GM18508 (cell line): ENCODE data around the gene NSUN2.
"Not testable (repeated sequence)": the region's sequence is repeated elsewhere in the genome, so short reads cannot be mapped to it uniquely, and the experiment has no call there.

Experiments used
- ATAC-seq: cut with Tn5 transposase; IDR thresholded peaks from one replicate; pipeline ENCODE4 v1.9.1; 2021; ENCODE audit warnings: moderate number of reproducible peaks; ENCODE audit not compliant: insufficient read depth, unreplicated experiment

Gene NSUN2

DNA sequence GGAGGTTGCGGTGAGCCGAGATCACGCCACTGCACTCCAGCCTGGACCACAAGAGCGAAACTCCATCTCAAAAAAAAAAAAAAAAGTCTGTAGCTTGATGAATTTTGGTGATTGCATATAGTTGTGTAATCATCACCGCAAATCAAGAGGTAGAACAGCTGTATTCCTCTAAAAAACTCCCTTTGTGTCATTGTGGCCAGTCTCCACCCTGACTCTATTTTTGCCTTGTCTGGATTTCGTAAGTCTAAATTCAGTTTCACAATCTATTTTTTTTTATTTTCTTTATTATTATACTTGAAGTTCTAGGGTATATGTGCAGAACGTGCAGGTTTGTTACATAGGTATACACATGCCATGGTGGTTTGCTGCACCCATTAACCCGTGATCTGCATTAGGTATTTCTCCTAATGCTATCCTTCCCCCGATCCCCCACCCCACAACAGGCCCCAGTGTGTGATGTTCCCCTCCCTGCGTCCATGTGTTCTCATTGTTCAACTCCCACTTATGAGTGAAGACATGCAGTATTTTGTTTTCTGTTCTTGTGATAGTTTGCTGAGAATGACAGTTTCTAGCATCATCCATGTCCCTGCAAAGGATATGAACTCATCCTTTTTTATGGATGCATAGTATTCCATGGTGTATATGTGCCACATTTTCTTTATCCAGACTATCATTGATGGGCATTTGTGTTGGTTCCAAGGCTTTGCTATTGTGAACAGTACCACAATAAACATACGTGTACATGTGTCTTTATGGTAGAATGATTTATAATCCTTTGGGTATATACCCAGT, 12.9 kb upstream of the NSUN2 start:
- not testable (repeated sequence) for ATAC-seq

DNA sequence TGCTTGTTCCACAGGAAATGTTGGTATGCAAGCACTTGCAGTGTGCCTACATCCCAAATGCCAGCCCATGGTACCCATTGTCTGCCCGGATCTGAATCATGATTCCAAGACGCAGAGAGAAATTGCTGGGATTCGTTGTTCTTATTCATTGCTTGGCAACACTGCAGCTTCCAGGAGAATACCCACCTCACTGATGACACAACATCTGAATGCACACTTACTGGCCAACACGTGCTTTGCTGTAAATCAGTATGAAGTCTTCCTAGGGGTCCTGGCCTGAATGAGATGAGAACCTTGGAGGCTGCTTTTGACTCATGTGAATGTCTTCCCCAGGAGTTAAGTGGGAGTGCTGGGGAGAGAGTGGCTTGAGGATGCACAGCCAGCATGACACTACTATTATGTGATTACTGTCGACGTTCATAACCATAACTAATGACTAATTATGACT, 12.0 kb upstream of the NSUN2 start:
- ATAC-seq = no peak

DNA sequence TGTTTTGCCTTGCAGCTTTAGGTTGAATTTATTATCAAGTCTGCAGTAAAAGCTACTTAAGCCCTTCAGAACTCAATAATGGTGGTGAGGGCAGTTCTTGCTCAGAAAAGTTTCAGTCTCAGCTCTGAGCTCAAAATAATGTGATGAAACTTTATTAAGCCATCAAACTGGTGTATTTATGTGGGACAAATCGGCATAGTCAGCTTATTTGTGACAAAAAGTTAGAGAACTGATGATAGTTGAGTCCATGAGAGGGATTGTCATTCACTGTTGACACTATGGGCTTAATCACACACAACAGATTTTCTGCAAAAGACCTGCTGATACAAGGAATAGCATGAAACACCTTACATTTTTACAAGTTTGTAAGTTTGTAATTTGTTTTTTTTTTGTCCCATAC, 9.8 kb upstream of the NSUN2 start:
- ATAC-seq = no peak

DNA sequence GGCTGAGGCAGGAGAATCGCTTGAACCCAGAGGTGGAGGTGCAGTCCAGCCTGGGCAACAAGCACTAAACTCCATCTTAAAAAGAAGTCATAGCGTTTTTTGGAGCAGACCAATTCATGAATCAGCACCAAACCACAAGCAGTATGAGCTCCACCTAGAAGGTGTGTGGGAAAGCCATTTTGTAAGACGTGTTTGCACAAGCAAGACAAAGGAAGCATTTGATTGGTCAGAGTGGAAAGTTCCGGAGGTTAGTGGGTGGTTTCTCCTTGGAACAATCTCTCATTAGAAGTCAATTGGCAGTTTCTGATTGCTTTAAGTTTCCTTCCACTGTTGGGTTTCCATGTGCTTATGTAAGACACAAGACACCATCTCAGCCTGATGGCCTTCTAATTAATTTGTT, 5.4 kb upstream of the NSUN2 start:
- ATAC-seq = no peak

DNA sequence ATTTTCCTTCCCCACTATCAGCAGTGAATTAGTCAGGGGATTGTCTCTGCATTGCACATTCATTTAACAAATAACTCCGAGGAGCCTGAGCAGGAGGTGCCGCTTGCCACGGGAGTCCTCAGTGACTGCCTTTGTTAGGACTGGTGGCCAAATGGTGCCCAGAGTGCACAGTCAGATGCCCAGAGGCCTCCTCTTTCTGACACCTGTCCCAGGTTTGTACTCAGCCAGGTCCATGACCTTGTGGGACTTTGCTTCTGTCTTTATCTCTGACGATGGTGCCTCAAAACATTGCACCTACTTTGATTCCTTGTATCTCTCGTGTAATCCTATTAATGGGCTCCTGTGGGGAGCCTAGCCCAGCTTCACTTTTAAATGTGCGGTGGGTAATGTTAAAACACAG, 4.7 kb upstream of the NSUN2 start:
- no peak for ATAC-seq

DNA sequence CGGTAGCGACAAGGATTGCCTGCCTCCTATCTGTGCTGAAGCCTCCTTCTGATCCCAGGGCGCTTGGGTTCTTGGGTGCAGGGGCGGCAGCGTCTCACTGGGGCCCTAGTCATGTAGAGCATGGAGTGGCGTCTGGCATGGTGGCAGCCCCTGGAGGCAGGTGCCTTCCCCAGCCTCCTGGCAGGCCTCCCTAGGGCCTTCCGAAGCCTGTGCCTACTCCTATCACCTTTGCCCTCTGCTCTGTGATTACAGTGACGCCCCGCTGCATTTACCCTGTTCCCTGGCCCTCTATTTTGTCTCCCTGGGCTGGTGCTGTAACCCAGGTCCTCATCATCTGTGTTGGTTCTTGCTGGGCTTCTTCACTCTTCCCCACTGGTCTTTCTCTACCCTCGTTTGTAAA, 4.2 kb upstream of the NSUN2 start:
- no peak for ATAC-seq

DNA sequence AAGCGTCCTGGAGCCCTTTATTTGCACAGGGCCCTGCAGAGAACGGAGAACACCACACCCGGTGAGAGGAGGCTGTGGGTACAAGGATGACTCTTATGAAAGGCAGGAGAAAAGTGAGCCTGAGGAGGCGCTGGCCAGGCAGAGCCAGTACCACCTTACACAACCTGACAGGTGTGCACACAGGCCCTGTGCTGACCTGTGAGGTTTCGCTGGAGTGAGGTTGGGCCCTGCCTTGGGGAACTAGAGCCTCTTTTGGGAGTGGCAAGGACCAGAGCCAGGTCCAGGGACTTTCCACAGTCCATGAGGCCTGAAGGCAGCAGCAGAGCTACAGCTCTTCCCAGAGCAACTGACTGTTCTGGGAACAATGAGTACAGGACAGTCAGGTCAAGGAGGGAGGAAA, 3.4 kb upstream of the NSUN2 start:
- no peak for ATAC-seq

DNA sequence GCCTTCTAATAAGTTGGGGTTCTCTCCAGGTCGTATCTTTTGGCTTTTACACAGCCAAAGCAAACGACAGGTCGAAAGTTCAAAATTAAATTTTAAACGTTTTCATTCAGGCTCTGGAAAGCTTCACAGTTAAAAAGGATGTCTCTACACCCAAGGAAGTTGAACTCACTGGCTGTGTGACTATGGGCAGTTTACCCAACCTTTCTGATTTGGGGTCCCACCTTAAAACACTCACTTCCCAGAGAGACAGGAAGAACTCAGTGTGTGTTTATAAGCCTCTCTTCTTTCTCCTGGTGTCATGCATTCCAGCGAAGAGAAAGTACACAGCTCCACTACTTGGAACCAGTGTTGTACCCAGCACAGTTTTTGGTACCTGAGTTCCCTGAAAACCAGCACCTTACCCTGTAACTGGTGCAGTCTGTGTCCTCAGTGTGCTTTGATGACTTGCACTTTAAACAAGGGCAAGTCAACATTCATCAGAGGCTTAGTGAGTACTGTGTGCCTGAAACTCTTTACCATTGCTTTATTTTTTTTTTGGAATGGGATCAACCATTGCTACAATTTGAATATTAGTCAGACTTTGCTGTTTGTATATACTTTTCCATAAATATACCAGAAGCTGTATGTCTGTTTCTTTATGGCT, 2.1 kb upstream of the NSUN2 start:
- ATAC-seq = no peak

DNA sequence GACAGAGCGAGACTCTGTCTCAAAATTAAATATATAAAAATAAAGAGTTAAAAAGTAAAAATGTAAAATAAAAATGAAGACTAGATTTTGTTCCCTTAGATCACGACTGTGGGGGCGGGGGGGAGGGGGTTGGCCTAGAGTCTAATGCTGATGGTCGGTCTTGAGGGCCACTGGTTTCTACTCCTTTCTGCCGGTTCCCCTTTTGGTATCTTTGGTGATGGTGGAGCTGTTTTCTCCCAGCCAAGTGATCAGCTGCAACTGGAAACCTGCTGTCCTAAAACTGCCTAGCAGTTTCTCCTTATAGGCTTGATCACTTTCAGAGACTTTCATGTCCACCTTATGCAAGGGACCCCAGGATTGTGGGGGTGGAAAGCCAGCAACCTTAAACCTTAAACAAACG, 1.5 kb upstream of the NSUN2 start:
- ATAC-seq = no peak

DNA sequence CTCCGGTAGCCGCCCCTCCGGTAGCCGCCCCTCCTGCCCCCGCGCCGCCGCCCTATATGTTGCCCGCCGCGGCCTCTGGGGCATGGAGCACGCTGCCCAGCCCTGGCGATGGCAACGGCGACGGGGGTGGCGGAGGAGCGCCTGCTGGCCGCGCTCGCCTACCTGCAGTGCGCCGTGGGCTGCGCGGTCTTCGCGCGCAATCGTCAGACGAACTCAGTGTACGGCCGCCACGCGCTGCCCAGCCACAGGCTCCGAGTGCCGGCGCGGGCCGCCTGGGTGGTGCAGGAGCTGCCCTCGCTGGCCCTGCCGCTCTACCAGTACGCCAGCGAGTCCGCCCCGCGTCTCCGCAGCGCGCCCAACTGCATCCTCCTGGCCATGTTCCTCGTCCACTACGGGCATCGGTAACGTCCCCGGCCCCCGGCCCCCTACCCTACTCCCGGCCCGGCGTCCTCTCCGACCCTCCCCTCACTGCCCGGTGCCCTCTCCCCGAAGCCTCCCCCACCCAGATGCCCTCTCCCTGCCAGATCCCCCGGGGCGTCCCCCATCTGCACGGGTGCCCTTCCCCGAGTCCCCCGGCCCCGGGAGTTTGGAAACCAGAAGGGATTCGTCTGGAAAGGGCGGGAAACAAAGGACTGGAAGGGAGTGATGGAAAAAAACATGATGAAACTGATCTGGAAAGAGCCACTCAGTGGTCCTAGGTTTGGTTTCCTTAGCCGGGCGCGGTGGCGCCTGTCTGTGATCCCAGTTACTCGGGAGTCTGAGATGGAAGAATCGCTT, 813 bp upstream of the NSUN2 start:
- peak; percentile 33 for ATAC-seq

DNA sequence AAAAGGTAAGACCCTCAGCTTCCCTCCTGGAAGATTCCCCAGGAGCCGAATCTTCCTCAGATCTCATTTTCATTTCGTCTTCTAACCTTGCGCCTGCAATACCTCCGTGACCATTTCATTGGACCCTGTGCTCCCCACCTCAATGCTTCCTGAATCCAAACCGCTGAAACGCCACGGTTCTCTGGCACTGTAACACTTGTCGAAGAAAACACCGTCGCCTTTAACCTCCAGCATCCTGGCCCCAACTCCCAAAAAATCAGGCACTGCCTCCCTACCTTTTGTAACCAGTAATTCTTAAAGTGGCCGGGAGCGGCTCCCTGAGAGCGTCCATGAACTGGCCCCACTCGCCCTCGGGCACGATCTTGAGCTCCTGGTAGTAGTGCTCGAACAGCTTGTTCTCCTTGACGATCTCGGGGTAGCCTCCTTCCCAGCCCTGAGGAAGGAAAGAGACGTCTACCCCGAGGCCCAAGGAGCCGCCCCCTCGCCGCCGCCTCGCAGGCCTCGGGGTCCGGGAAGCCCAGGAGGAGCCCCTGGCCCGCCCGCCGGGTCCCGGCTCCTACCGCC, 438 bp downstream of the NSUN2 start:
- peak; percentile 15 for ATAC-seq

DNA sequence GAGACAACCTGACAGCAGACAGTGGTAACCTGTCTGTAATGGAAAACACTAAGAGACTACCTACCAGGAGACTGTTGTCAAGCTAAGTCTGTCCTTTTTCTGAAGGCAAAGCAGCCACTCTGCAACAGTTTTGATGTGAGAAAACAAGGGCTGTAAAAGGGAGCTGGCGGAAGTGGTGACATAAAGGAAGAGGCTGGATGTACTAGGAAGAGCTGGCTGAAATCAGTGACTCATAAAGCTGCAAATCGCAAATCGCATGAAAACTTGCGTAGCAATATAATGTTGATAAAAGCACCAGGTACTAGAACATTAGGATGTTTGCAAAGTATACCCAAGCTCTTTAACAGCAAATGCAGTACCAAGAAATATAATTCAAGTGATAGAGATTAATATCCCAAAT, 1.4 kb downstream of the NSUN2 start:
- ATAC-seq = no peak

DNA sequence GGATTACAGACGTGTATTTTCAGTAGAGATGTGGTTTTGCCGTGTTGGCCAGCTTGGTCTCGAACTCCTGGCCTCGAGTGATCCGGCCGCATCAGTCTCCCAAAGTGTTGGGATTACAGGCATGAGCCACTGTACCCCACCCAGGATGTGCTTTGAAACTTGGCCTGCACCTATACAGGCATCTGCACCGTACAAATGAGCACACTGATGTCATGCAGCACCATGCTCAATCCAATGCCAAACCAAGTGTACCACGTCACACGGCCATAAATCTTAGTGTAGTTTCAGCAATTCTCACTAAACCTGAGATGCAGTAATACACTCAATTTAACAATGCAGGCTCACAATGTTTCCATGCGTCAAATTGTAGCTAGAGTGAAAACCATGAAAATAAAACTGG, 6.3 kb downstream of the NSUN2 start:
- ATAC-seq = no peak

DNA sequence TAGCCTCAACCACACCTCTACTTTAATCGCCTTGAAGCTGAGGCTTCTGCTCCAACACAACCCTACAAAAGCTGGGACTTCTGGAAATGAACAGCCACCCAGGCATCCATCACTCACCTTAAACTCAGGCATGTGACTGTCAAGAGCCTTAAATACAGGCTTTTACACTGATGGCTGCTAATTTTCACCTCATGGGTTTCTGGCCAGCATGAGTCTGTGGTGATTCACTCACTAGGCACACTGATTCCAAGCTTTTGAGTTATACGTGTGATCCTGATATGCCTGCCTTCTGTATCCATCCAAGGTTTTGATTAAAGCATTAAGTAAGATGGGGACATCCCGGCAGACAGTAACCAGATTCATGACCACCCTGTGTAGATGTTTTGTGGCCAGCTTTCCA, 8.9 kb downstream of the NSUN2 start:
- no peak for ATAC-seq

DNA sequence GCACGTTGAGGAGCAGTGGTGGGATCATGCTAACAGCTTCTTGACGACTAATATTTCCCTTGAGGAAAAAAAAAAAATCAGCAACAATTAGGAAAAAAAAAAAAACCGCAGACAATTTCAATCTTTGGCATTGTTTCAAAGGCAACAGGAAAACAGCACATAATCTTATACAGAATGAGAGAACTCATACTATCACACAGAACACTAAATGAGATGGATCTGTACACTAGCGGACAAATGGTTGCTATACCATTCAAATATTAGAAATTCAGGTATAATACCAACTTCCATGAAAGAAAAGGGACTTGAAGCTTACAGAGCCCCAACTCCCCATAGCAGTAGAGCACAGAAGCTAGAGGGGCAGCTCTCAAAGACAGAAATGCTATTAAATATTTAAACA, 9.6 kb downstream of the NSUN2 start:
- ATAC-seq = no peak

DNA sequence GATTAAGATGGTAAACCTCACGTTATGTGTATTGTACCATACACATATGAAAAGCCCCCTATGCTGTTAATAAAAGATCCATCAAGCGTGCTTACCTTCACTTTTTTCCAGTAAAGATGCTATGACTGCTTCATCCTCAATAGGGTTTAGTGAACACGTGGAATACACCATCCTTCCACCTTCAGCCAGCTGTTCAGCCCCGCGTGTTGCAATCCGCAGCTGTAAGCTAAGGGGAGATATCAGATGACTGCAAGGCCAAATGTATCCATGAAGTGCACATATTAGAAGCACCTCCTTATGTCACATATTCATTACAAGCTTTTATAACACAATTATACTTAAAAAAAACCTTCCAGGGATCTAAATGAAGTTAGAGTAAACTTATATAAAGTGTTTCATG, 16.2 kb downstream of the NSUN2 start:
- no peak for ATAC-seq

DNA sequence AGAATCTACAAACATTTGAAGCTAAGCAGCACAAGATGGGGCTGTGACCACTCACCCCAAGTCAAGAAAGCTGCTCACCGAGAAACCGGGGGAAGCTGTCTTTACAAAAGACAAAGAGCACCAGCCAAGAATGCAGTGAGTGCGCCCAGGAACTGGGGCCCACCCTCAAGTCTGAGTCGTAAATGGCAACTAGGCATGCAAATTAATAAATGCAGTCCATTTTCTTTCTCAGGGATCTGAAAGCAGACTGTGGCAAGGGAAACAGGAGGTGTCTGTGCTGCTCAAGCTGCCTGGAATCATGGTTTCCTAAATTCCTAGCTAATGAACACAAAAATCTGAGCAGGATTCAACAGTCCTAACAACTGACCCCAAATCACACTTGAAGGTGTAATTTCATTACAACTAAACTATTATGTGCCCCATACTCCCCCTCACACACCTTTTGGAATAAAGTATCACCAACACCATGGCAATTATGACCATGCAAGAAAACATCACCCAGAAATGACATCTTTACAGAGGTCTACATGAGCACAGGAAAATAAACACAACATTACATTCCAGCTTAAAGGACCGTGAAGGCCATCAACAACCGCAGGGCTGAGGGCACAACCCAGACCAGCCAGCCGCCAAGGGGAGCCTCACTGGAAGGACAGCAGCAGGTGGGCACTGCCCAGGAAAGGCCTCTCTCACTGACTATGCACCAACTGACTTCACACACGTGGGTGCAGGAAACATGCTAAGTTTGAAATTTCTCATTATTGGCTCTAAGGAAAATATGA, 17.6 kb downstream of the NSUN2 start:
- no peak for ATAC-seq

DNA sequence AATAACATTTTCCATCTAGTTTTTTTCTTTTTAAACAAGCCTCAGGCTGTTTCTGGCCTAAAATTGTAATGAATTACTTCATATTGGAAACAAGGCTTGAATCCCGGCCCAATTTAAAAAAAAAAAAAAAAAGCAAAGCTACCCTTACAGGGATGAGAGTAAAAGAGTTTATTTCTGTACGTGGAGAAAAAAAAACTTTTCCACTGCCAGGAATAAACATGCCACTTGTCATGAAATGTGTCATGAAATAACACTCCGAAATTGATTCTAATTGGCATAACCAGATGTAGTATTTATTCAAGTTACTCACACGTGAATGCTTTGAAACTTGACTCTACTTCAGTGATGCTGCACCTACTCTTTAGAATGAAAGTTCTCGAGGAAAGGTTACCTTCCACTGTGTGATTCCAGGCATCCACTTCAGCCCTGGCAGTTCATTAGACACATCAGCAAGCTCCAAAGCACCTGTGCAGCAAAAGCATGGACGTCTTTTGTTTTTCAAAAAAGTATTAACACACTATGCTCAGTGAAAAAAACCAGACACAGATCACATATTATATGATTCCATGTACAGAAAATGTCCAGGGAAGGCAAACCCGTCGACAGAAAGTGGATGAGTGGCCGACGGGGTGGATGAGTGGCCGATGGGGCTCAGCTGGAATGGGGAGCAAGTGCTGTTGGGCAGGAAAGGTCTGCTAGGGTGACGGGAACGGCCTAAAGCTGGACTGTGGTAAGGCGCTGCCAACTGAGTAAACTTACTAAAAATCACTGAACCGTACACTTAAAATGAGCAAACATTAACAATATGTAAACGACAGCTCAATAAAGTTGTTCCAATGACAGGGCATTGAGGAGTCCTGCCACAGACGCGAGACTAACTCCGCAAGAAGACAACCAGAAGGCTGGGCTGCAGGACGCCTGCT, 21.2 kb downstream of the NSUN2 start:
- no peak for ATAC-seq

DNA sequence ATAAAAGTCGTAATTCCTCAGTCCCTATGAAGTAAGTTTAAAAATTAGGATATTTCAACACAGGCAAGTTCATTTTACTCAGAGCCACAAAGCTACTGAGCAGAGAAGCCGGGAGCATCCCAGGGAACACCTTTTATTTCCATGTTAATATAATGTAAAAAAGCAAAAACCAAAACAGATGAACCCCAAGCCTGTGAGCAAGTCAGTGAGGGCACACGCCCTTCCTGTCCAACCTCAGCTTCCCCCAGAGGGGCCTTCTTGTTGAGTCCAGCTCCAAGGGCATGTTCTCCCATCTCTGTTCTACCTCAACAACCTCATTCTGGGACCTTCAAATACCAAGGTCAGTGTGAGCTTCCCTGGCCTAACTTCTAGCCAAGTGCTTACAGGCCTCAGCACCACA, 24.8 kb downstream of the NSUN2 start:
- ATAC-seq = no peak
